SU-DHL-6 (cell line): Measurements from ENCODE around the gene HRH2.

Source experiments
- H2AFZ ChIP-seq: fragments of 200-600 bp; sonication (generic); 2 replicates; pipeline ENCODE4 v1.6.1; 2014; ENCODE audit warnings: low read depth, mild to moderate bottlenecking, moderate library complexity, mixed read lengths, antibody characterized with exemption, low read length; ENCODE audit not compliant: severe bottlenecking
- H3F3A ChIP-seq: fragments of 200-600 bp; shearing (Covaris generic); 2 replicates; pipeline ENCODE4 v1.6.0; 2016; ENCODE audit warnings: antibody characterized with exemption, mild to moderate bottlenecking; ENCODE audit not compliant: insufficient read depth
- H3K27ac ChIP-seq: fragments of 200-600 bp; sonication (generic); 2 replicates; pipeline ENCODE4 v1.5.1; 2016; ENCODE audit warnings: low read depth, mild to moderate bottlenecking, low read length, moderate library complexity, mixed read lengths
- H3K27me3 ChIP-seq: fragments of 200-600 bp; sonication (generic), shearing (Covaris generic); 2 replicates; pipeline ENCODE4 v1.6.0; 2014; ENCODE audit warnings: mild to moderate bottlenecking, low read length
- H3K36me3 ChIP-seq: fragments of 200-600 bp; sonication (generic); 2 replicates; pipeline ENCODE4 v1.6.1; 2014; ENCODE audit warnings: mild to moderate bottlenecking, low read length, mixed read lengths
- H3K4me2 ChIP-seq: fragments of 300-600, 200-600 bp; shearing (Covaris generic), sonication (generic); 2 replicates; pipeline ENCODE4 v1.6.0; 2014; ENCODE audit warnings: low read length, low read depth, mild to moderate bottlenecking; ENCODE audit not compliant: poor library complexity, severe bottlenecking
- H3K4me3 ChIP-seq: fragments of 200-600 bp; sonication (generic); 2 replicates; pipeline ENCODE4 v1.5.1; 2014; ENCODE audit warnings: antibody characterized with exemption, low read length, mild to moderate bottlenecking, mixed read lengths; ENCODE audit not compliant: insufficient read depth, poor library complexity, severe bottlenecking
- H3K79me2 ChIP-seq: fragments of 200-600 bp; sonication (generic); 2 replicates; pipeline ENCODE4 v1.6.1; 2014; ENCODE audit warnings: mild to moderate bottlenecking, low read length, moderate library complexity; ENCODE audit not compliant: insufficient read depth
- H3K9ac ChIP-seq: fragments of 200-600 bp; sonication (generic); 2 replicates; pipeline ENCODE4 v1.7.0; 2014; ENCODE audit warnings: mild to moderate bottlenecking, low read length
- H3K9me2 ChIP-seq: fragments of 200-600 bp; sonication (generic); replicated peaks from 2 replicates; pipeline ENCODE4 v1.6.1; 2014; ENCODE audit warnings: low read length; ENCODE audit not compliant: insufficient read depth
- H3K9me3 ChIP-seq: fragments of 200-600 bp; sonication (generic); 2 replicates; pipeline ENCODE4 v1.6.1; 2014; ENCODE audit warnings: low read length, mixed read lengths; ENCODE audit not compliant: insufficient read depth
- H4K20me1 ChIP-seq: fragments of 200-600 bp; sonication (generic); 2 replicates; pipeline ENCODE4 v1.6.1; 2014; ENCODE audit warnings: low read depth, mild to moderate bottlenecking, antibody characterized with exemption, low read length, moderate library complexity, mixed read lengths
- EZH2phosphoT487 ChIP-seq: fragments of 200-600 bp; sonication (generic), shearing (Covaris generic); conservative IDR thresholded peaks from 2 replicates; pipeline ENCODE4 v1.6.1; 2018; ENCODE audit warnings: mild to moderate bottlenecking, antibody characterized with exemption, low read length, moderate library complexity, mixed read lengths
- TF ChIP-seq, protein P1 (sequence below): fragments of 200-600 bp; sonication (generic); IDR thresholded peaks from one replicate; pipeline ENCODE4 v1.5.1; 2017; ENCODE audit warnings: antibody characterized with exemption, mild to moderate bottlenecking, low read length, moderate library complexity; ENCODE audit not compliant: insufficient read depth, poor library complexity, severe bottlenecking

Gene HRH2

DNA sequence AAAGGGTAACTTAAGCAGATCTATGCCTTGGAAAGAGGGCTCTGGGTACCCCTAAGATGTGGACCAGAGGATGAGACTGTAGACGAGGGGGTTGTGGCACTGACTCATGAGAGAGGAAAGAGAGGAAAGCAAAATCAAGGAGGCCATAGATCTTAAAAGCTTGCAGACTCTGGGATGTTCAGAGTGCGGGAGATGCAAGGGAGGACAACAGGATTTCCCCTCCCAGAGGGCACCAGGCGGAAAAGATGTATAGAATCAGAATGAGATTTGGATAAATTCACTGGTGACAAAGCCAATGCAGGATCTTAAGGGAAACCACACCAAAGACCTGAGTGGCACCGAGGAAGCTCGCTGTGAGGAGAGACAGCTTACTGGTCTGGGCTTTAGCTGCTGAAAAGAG is 27.1 kb downstream of the HRH2 start:
- TF ChIP-seq, protein P1, sequence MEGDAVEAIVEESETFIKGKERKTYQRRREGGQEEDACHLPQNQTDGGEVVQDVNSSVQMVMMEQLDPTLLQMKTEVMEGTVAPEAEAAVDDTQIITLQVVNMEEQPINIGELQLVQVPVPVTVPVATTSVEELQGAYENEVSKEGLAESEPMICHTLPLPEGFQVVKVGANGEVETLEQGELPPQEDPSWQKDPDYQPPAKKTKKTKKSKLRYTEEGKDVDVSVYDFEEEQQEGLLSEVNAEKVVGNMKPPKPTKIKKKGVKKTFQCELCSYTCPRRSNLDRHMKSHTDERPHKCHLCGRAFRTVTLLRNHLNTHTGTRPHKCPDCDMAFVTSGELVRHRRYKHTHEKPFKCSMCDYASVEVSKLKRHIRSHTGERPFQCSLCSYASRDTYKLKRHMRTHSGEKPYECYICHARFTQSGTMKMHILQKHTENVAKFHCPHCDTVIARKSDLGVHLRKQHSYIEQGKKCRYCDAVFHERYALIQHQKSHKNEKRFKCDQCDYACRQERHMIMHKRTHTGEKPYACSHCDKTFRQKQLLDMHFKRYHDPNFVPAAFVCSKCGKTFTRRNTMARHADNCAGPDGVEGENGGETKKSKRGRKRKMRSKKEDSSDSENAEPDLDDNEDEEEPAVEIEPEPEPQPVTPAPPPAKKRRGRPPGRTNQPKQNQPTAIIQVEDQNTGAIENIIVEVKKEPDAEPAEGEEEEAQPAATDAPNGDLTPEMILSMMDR, result no peak
- no peak for TF ChIP-seq EZH2phosphoT487
- H3K36me3 ChIP-seq, result no peaks in the 10 kb centered on the region
- H3K27me3 ChIP-seq, result no peaks in the 10 kb centered on the region
- no peaks in the 10 kb centered on the region for H3F3A ChIP-seq
- no peak overlapping the region for H3K4me2 ChIP-seq
- H3K79me2 ChIP-seq, result no peaks in the 10 kb centered on the region
- no peak overlapping the region for H2AFZ ChIP-seq
- H3K9me2 ChIP-seq, result no peaks in the 10 kb centered on the region
- no peaks in the 10 kb centered on the region for H3K9me3 ChIP-seq
- H3K9ac ChIP-seq, result no peak overlapping the region
- H3K4me3 ChIP-seq, result no peak overlapping the region
- H4K20me1 ChIP-seq, result no peaks in the 10 kb centered on the region
- H3K27ac ChIP-seq, result no peak overlapping the region

DNA sequence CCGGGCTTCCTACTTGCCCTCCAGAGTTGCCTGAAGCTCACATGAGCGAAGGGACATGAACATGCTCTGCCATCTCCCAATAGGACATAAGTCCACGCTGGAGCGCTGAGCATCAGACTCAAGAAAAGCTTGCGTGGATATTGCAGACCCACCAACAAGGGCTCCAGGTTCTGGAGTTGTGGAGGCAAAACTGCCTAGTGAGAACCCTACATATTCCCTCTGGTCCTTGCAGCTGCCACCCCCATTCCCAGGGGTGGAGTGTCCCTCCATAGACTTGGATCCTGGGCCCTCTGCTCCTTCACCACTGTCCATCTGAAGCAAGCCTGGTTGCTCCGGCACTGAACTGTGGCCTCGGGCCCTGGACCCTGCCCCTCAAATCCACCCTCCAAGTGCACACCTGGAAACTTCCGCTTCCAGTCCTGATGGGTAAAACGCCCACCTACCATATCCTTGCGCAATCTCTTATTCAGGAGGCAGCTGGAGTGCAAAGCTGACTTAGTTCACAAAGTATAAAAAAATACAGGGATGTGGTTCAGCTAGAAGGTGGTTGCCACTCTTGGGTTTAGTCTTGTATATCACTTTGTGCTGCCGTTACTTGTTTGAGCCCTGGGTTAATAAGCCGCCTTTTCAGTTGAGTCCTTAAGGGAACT is 28.0 kb downstream of the HRH2 start:
- Histone ChIP-seq H3K4me2 (no peak overlapping the region), H3K9me2 (no peaks in the 10 kb centered on the region), H3K79me2 (no peaks in the 10 kb centered on the region), H3F3A (no peaks in the 10 kb centered on the region), H3K36me3 (no peaks in the 10 kb centered on the region), H3K9ac (no peak overlapping the region), H4K20me1 (no peaks in the 10 kb centered on the region), H2AFZ (no peak overlapping the region), H3K27ac (no peak overlapping the region), H3K27me3 (no peaks in the 10 kb centered on the region), H3K4me3 (no peak overlapping the region), H3K9me3 (no peaks in the 10 kb centered on the region)
- no peak for TF ChIP-seq EZH2phosphoT487
- TF ChIP-seq, protein P1, result no peak

DNA sequence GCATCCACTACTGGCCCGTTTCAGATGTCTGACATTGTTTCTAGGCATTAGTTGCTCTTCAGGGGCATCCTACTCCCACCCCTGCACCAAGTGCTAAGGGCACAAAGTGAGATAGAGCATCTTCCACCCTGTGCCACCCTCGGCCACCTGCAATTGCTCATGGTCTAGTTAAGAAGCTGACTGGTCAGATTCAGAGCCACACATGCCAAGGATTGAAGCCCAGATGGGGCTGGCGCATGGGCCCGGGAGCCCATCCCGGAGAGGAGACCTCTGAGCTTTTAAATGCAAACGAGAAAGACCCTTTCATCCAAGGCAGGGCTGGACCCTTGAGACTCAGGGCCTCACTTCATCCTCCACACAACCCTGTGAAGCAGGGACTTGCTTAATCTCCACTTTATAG is 28.5 kb downstream of the HRH2 start:
- Histone ChIP-seq H3K4me3 (no peak overlapping the region), H2AFZ (no peak overlapping the region), H3K27ac (no peak overlapping the region), H3F3A (no peaks in the 10 kb centered on the region), H3K79me2 (no peaks in the 10 kb centered on the region), H3K9me2 (no peaks in the 10 kb centered on the region), H3K36me3 (no peaks in the 10 kb centered on the region), H3K9me3 (no peaks in the 10 kb centered on the region), H4K20me1 (no peaks in the 10 kb centered on the region), H3K9ac (no peak overlapping the region), H3K4me2 (no peak overlapping the region), H3K27me3 (no peaks in the 10 kb centered on the region)
- no peak for TF ChIP-seq EZH2phosphoT487
- TF ChIP-seq, protein P1, result no peak
